Vagina (tissue), 2 donors: ENCODE data around the gene GNS. TPM values are rescaled to one million over a fixed set of nuclear protein-coding genes. Genes with fewer than 3 reads are reported as not detected.
"Not testable (repeated sequence)": the region's sequence is repeated elsewhere in the genome, so short reads cannot be mapped to it uniquely, and the experiment has no call there.

ENCODE experiments used
- DNase-seq, 2 donors: peaks; one replicate each; pipeline ENCODE4 v3.0.0-alpha.2; 2017; ENCODE audit errors: extremely low spot score in 2 of 2
- H3K27ac ChIP-seq: fragments of 200-600 bp; sonication (generic); one replicate; pipeline ENCODE4 v1.5.1; 2019
- H3K27me3 ChIP-seq: fragments of 200-600 bp; sonication (generic); one replicate; pipeline ENCODE4 v1.5.1; 2019
- H3K36me3 ChIP-seq, 2 donors: fragments of 200-600 bp; sonication (generic); one replicate each; pipeline ENCODE4 v1.5.1; 2017 to 2019
- H3K4me1 ChIP-seq: fragments of 200-600 bp; sonication (generic); one replicate; pipeline ENCODE4 v1.5.1; 2019
- H3K4me3 ChIP-seq, 2 donors: fragments of 200-600 bp; sonication (generic); 1 replicate in 1 of 2; 2 replicates in 1 of 2; pipeline ENCODE4 v1.5.1; 2016 to 2019
- H3K9me3 ChIP-seq: fragments of 200-600 bp; sonication (generic); one replicate; pipeline ENCODE4 v1.5.1; 2019
- POLR2A ChIP-seq, 2 donors: fragments of 450-650 bp; IDR thresholded peaks; one replicate each; pipeline ENCODE4 v1.6.1; 2017; ENCODE audit warnings: antibody characterized with exemption in 2 of 2, mild to moderate bottlenecking in 2 of 2, moderate library complexity in 2 of 2
- POLR2AphosphoS5 ChIP-seq, 2 donors: sonication (generic); formaldehyde crosslinking; IDR thresholded peaks; one replicate each; pipeline ENCODE4 v1.9.0; 2017; ENCODE audit warnings: antibody characterized with exemption in 2 of 2, mild to moderate bottlenecking in 2 of 2, low read depth in 1 of 2; ENCODE audit not compliant: insufficient read depth in 1 of 2
- intact Hi-C: fragments of 100-400 bp; cut with DNase I; formaldehyde crosslinking; loops from one replicate; pipeline ENCODE4 v1.15.1; 2023
- total RNA-seq: library from RNA; depleted of rRNA; stranded (reverse); fragments of >200 nt; gene quantifications from one replicate; pipeline ENCODE4 v1.2.3, GENCODE V29; 2016
- TF ChIP-seq, protein P1 (sequence below), 3 experiments: fragments of 450-650 bp in 2 of 3; fragments of 200-600 bp in 1 of 3; sonication (generic) in 1 of 3; IDR thresholded peaks; one replicate each; pipeline ENCODE4 v1.5.1; 2017 to 2019; ENCODE audit warnings: antibody characterized with exemption in 3 of 3, mild to moderate bottlenecking in 2 of 3, moderate library complexity in 2 of 3

GNS gene
- total RNA-seq, 1 donor from 2014 or later, result 51.1 TPM

DNA sequence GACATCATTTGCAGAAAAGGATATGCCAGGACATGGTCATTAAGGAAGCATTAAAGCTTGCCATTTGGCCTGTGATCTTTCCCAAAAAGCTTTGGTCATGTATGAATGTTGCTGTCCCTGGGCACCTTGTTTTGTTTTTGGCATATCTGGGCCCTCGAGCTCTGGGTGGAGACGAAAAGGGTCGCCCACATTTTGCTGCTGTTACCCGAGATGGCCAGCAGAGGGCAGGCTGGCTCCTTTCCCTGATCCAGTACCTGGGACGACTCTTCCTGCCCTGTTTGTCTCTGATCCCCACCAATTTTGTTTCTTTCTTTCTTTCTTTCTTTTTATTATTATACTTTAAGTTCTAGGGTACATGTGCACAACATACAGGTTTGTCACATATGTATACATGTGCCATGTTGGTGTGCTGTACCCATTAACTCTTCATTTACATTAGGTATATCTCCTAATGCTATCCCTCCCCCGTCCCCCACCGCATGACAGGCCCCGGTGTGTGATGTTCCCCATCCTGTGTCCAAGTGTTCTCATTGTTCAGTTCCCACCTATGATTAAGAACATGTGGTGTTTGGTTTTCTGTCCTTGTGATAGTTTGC is 43.1 kb upstream of the GNS start:
- peak in 1 of 2 donors; percentile 46 for DNase-seq
- H3K27me3 ChIP-seq, H3K4me3 ChIP-seq, H3K36me3 ChIP-seq, H3K4me1 ChIP-seq, H3K27ac ChIP-seq, intact Hi-C loops, H3K9me3 ChIP-seq: not testable (repeated sequence)
- TF ChIP-seq, protein P1, sequence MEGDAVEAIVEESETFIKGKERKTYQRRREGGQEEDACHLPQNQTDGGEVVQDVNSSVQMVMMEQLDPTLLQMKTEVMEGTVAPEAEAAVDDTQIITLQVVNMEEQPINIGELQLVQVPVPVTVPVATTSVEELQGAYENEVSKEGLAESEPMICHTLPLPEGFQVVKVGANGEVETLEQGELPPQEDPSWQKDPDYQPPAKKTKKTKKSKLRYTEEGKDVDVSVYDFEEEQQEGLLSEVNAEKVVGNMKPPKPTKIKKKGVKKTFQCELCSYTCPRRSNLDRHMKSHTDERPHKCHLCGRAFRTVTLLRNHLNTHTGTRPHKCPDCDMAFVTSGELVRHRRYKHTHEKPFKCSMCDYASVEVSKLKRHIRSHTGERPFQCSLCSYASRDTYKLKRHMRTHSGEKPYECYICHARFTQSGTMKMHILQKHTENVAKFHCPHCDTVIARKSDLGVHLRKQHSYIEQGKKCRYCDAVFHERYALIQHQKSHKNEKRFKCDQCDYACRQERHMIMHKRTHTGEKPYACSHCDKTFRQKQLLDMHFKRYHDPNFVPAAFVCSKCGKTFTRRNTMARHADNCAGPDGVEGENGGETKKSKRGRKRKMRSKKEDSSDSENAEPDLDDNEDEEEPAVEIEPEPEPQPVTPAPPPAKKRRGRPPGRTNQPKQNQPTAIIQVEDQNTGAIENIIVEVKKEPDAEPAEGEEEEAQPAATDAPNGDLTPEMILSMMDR (IDR thresholded peaks at IDR 0.05), result peak; percentile 33 to 51 (median 45)

GRCh38 chr12:64801381-64801780 is 42.2 kb upstream of the GNS start:
- H3K36me3 ChIP-seq, result no peaks in the 10 kb centered on the region
- no peak overlapping the region for H3K4me3 ChIP-seq
- H3K27ac ChIP-seq, result no peak overlapping the region
- no peaks in the 10 kb centered on the region for H3K27me3 ChIP-seq
- H3K4me1 ChIP-seq, result no peaks in the 10 kb centered on the region
- intact Hi-C loops, result no loop called here
- no peak for DNase-seq
- no peaks in the 10 kb centered on the region for H3K9me3 ChIP-seq
- TF ChIP-seq POLR2A (IDR thresholded peaks at IDR 0.05) (no peak), POLR2AphosphoS5 (IDR thresholded peaks at IDR 0.05; ENCODE audit: insufficient read depth in 1 of 2, low read depth in 1 of 2) (no peak)
- TF ChIP-seq, protein P1 (IDR thresholded peaks at IDR 0.05), result no peak

- H3K27me3 ChIP-seq, result no peaks in the 10 kb centered on the region
- intact Hi-C loops, result no loop called here
- TF ChIP-seq, protein P1 (IDR thresholded peaks at IDR 0.05), result no peak
- no peak for TF ChIP-seq POLR2AphosphoS5 (IDR thresholded peaks at IDR 0.05; ENCODE audit: insufficient read depth in 1 of 2, low read depth in 1 of 2)
- TF ChIP-seq POLR2A (IDR thresholded peaks at IDR 0.05), result no peak
- H3K27ac ChIP-seq, result no peak overlapping the region
- no peak overlapping the region for H3K4me3 ChIP-seq
- H3K9me3 ChIP-seq, result no peaks in the 10 kb centered on the region
- H3K36me3 ChIP-seq, result no peaks in the 10 kb centered on the region
- no peak for DNase-seq
- no peaks in the 10 kb centered on the region for H3K4me1 ChIP-seq
Observed at GRCh38 chr12:64800640-64801039, 41.4 kb upstream of the GNS start.

GRCh38 chr12:64798165-64798564 is 39.0 kb upstream of the GNS start:
- TF ChIP-seq POLR2AphosphoS5 (IDR thresholded peaks at IDR 0.05; ENCODE audit: insufficient read depth in 1 of 2, low read depth in 1 of 2) (no peak), POLR2A (IDR thresholded peaks at IDR 0.05) (no peak)
- TF ChIP-seq, protein P1 (IDR thresholded peaks at IDR 0.05), result no peak
- no peaks in the 10 kb centered on the region for H3K9me3 ChIP-seq
- intact Hi-C loops, result no loop called here

DNA sequence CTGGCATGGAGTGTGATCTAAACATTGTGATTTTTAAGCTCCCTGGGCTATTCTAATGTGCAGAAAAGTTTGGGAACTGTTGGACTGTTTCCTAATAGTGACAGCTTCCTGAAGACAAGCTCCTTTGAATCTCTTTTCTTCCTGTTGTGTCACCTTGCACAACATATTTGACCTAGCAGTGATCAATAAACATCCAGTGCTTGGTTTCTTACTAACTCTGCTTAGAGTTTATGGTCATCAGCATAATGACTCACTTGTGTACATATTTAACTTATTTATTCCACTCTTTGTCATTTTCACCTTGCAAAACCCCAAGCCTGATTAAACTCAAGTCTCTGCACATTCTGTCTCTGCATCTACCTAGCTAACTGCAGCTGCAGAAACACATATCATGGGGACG is 38.0 kb upstream of the GNS start:
- TF ChIP-seq, protein P1 (IDR thresholded peaks at IDR 0.05), result no peak
- TF ChIP-seq POLR2AphosphoS5 (IDR thresholded peaks at IDR 0.05; ENCODE audit: insufficient read depth in 1 of 2, low read depth in 1 of 2) (no peak), POLR2A (IDR thresholded peaks at IDR 0.05) (no peak)

More at GRCh38 chr12:64798165-64798564, 39.0 kb upstream of the GNS start:
- Histone ChIP-seq H3K36me3 (no peaks in the 10 kb centered on the region), H3K27ac (no peak overlapping the region), H3K4me1 (no peaks in the 10 kb centered on the region), H3K27me3 (no peaks in the 10 kb centered on the region), H3K4me3 (no peak overlapping the region)
- DNase-seq, result no peak

More for the DNA sequence above, 38.0 kb upstream of the GNS start:
- H3K27me3 ChIP-seq, result no peaks in the 10 kb centered on the region
- H3K27ac ChIP-seq, result no peak overlapping the region
- intact Hi-C loops, result no loop called here
- no peak for DNase-seq
- H3K4me3 ChIP-seq, result no peak overlapping the region
- no peaks in the 10 kb centered on the region for H3K4me1 ChIP-seq
- H3K9me3 ChIP-seq, result no peaks in the 10 kb centered on the region
- no peaks in the 10 kb centered on the region for H3K36me3 ChIP-seq
